ENCODE results near the gene NPM1.
"Not testable (repeated sequence)": the region's sequence is repeated elsewhere in the genome, so short reads cannot be mapped to it uniquely, and the experiment has no call there.

NPM1 gene

GRCh38 chr5:171412186-171412585, 24.5 kb downstream of the NPM1 start:
- H3K4me2 ChIP-seq: no peak overlapping the region
- H3K4me1 ChIP-seq: peaks cover 10% of the 10 kb centered on the region
- no peaks in the 10 kb centered on the region for H3K27me3 ChIP-seq
- TF ChIP-seq Cebpa-rat (IDR thresholded peaks at IDR 0.05): no peak
- H3K4me3 ChIP-seq: no peak overlapping the region
- H3K9ac ChIP-seq: no peak overlapping the region
- H3K9me3 ChIP-seq: no peaks in the 10 kb centered on the region
- H4K20me1 ChIP-seq: peaks cover 100% of the 10 kb centered on the region
- peaks cover 74% of the 10 kb centered on the region for H3K36me3 ChIP-seq
- no peak overlapping the region for H3K27ac ChIP-seq

GRCh38 chr5:171413153-171413910, 25.7 kb downstream of the NPM1 start:
- Histone ChIP-seq H3K4me3 (no peak overlapping the region), H4K20me1 (peaks cover 100% of the 10 kb centered on the region), H3K36me3 (peaks cover 62% of the 10 kb centered on the region), H3K27me3 (no peaks in the 10 kb centered on the region), H3K9me3 (no peaks in the 10 kb centered on the region), H3K27ac (no peak overlapping the region), H3K4me2 (no peak overlapping the region), H3K9ac (no peak overlapping the region), H3K4me1 (peaks cover 3% of the 10 kb centered on the region)
- no peak for TF ChIP-seq Cebpa-rat (IDR thresholded peaks at IDR 0.05)

DNA sequence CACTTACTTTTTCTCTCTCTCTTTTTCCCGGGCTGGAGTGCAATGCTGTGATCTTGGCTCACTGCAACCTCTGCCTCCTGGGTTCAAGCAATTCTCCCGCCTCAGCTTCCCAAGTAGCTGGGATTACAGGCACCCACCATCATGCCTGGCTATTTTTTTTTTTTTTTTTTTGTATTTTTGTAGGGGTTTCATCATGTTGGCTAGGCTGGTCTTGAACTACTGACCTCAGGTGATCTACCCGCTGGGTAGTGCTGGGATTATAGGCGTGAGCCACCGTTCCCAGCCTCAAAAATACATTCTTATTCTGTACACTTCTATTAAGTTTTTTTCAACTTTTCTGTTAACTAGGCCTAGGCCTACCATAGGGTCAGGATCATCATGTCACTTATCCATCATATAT, 26.3 kb downstream of the NPM1 start:
- H3K27me3 ChIP-seq, H3K4me3 ChIP-seq, H3K4me1 ChIP-seq, H3K9me3 ChIP-seq, H3K9ac ChIP-seq, H3K4me2 ChIP-seq, H3K27ac ChIP-seq: not testable (repeated sequence)
- Histone ChIP-seq H3K36me3 (peaks cover 56% of the 10 kb centered on the region), H4K20me1 (peaks cover 100% of the 10 kb centered on the region)

GRCh38 chr5:171415115-171415730, 27.6 kb downstream of the NPM1 start:
- Histone ChIP-seq H3K27ac (no peak overlapping the region), H3K9ac (no peak overlapping the region), H3K27me3 (peaks cover 7% of the 10 kb centered on the region), H3K4me1 (peaks cover 14% of the 10 kb centered on the region), H3K4me3 (no peak overlapping the region), H3K36me3 (peaks cover 43% of the 10 kb centered on the region), H4K20me1 (peaks cover 100% of the 10 kb centered on the region), H3K9me3 (no peaks in the 10 kb centered on the region), H3K4me2 (no peak overlapping the region)
- no peak for TF ChIP-seq Cebpa-rat (IDR thresholded peaks at IDR 0.05)

- peaks cover 23% of the 10 kb centered on the region for H3K4me1 ChIP-seq
- no peaks in the 10 kb centered on the region for H3K9me3 ChIP-seq
- H3K27me3 ChIP-seq: peaks cover 19% of the 10 kb centered on the region
- no peak overlapping the region for H3K4me3 ChIP-seq
- no peak for TF ChIP-seq Cebpa-rat (IDR thresholded peaks at IDR 0.05)
- no peak overlapping the region for H3K4me2 ChIP-seq
- H3K9ac ChIP-seq: no peak overlapping the region
- H3K27ac ChIP-seq: no peak overlapping the region
- peaks cover 100% of the 10 kb centered on the region for H4K20me1 ChIP-seq
- peaks cover 33% of the 10 kb centered on the region for H3K36me3 ChIP-seq
Measured at GRCh38 chr5:171416160-171417049, 28.8 kb downstream of the NPM1 start.

DNA sequence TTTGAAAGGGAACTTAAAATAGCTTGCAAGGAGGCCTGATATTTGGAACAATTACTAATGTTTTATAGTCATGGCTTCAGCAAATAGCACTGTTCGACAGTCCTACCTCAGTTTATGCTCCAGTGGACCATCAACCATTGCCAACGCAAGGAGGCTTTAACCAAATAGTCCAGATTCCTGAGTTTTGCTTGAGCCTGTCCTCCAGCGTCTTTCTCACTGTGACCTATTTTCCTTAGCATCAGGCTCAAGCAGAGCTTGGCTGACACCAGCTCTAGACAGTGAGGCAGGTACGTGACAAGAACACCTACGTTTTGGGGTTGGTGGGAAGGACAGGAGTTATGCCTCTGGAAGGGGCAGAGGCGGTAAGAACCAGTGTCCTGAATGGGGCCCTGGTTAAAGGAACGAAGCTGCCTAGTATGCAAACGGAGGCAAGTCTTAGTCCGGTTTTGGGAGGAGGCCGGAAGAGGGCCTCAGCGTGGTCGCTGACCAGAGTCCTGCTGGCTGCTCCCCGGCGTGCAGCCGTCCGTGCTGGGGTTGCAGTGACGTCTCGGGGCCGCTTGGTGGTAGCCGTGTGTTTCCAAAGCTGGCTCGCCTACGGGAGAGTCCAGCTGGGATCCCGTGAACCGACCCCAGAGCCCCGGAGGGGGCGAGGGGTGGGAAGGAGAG, 30.8 kb downstream of the NPM1 start:
- Histone ChIP-seq H3K4me3 (peak overlapping the region; percentile 73), H3K9ac (peak overlapping the region; percentile 51; the same call in 1 of the 2 replicates), H3K27me3 (peaks cover 39% of the 10 kb centered on the region), H3K4me2 (peak overlapping the region; percentile 100), H3K36me3 (peaks cover 13% of the 10 kb centered on the region), H3K9me3 (no peaks in the 10 kb centered on the region), H3K4me1 (peaks cover 23% of the 10 kb centered on the region), H3K27ac (no peak overlapping the region; the same call in 1 of the 2 replicates), H4K20me1 (peaks cover 100% of the 10 kb centered on the region)
- TF ChIP-seq Cebpa-rat (IDR thresholded peaks at IDR 0.05): no peak

DNA sequence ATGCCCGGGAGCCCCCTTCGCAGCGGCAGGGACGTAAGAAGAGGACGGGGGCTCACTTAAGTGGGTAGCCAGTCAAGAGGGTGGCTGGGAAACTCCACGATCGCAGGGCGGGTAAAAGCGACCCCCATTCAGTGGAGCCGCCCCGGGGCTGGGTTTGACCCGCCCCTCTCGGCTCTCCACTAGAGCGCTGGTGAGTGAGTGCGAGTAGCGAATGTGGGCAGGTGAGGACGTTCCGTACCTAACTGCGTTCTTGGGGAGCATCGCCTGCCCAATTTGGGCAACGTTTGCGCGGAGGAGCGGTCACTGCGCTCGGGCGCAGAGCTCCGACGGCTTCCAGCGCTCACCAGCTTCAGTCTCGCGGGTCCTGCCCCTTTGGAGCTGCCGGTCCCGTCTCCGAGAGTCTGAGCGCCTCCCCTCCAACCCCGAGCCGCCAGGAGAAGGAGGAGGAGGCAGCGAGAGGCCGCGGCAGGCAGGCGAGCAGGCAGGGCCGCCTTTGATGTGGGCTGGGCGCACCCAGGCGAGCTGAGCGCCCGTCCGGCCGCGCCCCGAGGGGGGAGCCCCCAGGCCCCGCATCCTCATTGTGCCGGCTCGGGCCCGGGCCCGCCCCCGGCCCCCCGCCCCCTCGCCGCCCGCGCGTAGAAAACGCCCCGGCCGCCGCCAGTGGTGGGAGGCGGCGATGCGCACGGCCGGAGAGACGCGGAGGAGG, 31.5 kb downstream of the NPM1 start, which contains the start of gene FGF18:
FGF18 (plus strand) TSS at position 666 of the 706 bp plus-strand sequence. CDS start 553 bp downstream, outside the sequence.
- no peak for TF ChIP-seq Cebpa-rat (IDR thresholded peaks at IDR 0.05)
- H3K9ac ChIP-seq: peak within 1 kb of the TSS; percentile 51
- peaks cover 6% of the 10 kb centered on the region; the same call in 1 of the 2 replicates for H3K36me3 ChIP-seq
- H3K9me3 ChIP-seq: no peaks in the 10 kb centered on the region
- H4K20me1 ChIP-seq: peaks cover 94% of the 10 kb centered on the region
- peaks cover 44% of the 10 kb centered on the region for H3K27me3 ChIP-seq
- H3K4me3 ChIP-seq: peak within 1 kb of the TSS; percentile 73
- H3K4me1 ChIP-seq: peaks cover 23% of the 10 kb centered on the region
- peak within 1 kb of the TSS; percentile 41; the same call in 1 of the 2 replicates for H3K27ac ChIP-seq
- peak within 1 kb of the TSS; percentile 100 for H3K4me2 ChIP-seq

GRCh38 chr5:171419688-171420430, 32.2 kb downstream of the NPM1 start:
- no peak for TF ChIP-seq Cebpa-rat (IDR thresholded peaks at IDR 0.05)
- peaks cover 23% of the 10 kb centered on the region for H3K4me1 ChIP-seq
- H3K9ac ChIP-seq: peak overlapping the region; percentile 48
- peaks cover 87% of the 10 kb centered on the region for H4K20me1 ChIP-seq
- H3K27ac ChIP-seq: no peak overlapping the region
- H3K9me3 ChIP-seq: no peaks in the 10 kb centered on the region
- H3K27me3 ChIP-seq: peaks cover 47% of the 10 kb centered on the region
- no peaks in the 10 kb centered on the region for H3K36me3 ChIP-seq
- H3K4me2 ChIP-seq: peak overlapping the region; percentile 100
- H3K4me3 ChIP-seq: peak overlapping the region; percentile 73
